Stimulated activated CD8-positive, alpha-beta memory T cell treated with anti-CD3 and anti-CD28 coated beads, Interleukin-4, amount 100 ng/mL, for 4 hours (primary cell): Measurements from ENCODE around the gene GALNT2.

Source experiments
- DNase-seq, 2 donors: peaks; one replicate each; pipeline ENCODE4 v3.0.0-alpha.2; 2020; ENCODE audit warnings: low read depth in 2 of 2, low spot score in 1 of 2

Gene GALNT2

DNA sequence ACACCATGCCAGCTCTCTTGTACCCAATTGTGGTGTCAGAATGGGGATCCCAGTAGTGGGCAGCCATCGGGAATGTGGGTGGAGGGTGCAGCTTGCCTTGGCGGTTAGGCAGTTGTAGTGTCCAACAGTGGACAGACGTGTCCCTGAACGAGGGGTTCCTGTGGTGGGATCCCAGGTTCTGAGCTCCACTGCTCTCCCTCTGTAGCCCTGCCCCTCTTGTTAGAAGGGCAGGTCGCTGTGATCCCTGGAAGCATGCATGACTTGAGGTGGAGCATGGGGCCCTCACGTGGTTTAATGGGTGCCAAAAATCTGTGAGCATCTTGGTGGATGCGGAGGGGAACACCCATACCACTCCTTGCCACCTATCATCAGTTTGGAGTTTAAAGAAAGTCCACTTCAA lies 4.3 kb downstream of the GALNT2 start:
- no peak for DNase-seq

DNA sequence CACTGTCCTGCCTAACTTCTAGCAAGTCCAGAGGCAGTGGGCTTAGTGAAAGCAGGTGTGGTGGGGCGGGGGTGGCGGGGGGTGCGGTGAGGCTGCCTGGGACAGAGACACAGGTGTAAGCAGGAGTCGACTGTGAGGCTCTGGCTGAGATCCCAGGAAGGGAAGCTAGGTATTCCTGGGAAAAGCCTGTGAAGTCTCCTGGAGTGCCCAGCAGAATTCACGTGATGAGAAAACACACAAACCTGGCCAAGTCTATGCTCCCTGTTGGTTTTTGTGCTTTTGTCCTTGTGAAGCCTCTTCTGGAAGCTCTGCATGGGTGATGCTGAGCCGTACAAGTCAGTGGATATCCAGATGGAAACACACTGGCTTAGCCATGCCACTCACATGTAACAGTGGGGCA lies 5.3 kb downstream of the GALNT2 start:
- no peak for DNase-seq

DNA sequence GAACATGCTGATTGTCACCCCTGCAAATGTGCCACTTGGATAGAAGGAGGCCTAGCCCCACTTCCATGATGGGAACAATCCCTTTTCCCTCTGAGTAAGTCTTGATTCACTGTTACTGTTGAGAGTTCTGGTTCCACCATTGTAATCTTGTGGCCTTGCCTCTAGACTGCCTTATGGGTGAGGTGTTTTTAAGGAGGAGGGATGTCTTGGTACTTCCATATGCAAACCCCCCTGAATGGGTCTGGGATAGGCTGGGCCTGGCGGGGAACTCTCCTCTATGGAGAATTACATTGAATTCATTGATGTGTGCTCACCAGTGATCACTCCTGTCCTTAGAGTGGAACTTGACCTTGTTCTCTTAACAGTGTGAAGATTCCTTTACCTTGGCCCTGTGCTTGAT lies 5.8 kb downstream of the GALNT2 start:
- no peak for DNase-seq

DNA sequence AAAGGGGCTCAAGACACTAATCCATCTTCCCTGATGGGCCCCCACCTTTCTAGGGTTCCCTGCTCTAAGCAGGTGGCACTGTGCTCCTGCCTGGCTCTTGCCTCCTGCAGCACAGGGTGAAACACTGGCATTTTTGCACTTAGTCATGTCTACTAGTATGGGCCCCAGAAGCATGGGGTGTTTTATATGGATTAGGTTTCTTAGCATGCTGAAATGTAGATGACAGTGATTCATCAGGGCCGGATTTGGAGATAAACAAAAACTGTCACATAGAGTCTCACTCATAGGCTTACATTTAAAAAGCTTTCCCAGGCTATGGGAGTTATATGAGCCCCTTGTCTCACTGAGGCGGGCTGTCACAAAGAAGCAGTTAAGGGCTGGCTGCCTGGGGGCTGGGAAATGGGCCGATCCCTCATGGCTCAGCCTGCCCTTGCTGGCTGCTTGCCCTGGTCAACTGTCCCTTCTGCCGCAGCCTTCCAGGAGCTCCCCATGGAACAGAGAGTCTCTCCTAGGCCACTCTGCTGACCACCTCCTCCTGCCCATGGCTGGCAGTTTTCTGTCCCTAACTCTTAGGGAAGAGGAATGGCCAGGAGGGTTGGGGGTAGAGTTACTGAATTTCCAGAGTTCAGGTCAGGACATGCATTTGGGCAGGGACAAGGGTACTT lies 6.5 kb downstream of the GALNT2 start:
- DNase-seq = no peak

DNA sequence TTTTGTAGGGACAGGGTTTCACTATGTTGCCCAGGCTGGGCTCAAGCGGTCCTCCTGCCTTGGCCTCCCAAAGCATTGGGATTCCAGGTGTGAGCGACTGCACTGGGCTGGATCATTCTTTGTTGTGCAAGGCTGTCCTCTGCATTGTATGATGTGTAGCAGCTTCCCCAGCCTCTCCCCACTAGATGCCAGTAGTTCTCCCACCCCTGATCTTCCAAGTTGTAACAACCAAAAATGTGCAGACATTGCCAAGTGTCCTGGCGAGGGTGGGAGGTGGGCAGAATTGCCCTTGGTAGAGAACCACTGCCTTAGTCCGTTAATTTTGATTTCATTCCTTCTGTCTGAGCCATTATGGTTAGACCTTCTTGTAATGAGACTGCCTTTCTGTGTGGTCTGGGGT lies 7.2 kb downstream of the GALNT2 start:
- DNase-seq = no peak

DNA sequence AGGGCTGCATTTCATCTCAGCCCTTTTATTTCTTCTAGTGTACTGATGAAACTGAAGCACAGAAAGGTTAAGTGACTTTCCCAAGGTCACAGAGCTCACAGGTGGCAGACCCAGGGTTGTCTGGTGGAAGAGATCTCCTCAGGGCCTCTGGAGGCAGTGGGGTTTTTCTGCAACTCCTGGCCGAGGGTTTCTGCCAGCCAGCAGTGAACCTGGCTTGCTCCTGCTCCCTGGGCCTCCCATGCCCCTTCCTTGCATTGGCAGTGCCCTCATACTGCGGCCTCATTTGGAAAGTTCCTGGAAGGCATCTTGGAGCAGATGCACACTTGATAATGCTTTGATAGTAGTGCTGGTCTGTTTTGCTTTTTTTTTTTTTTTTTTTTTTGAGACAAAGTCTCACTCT lies 7.7 kb downstream of the GALNT2 start:
- DNase-seq = no peak

DNA sequence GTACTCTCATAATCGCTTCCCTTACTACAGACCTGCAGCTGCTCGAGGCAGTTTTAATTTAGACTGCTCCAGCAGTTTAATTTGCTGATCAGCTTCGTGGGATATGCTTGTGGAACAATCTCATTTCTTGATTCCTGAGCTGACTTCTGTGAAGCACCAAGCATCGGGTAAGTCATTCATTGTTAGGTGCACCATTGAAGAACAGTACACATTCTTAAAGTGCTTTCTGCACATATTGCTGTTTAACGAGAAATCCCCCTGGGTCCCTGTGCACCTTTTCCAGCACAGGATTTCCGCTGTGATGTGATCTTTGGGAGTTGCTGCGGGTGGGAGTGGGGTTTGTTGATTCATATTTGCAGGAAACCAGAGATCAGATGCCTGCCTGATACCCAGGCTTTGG lies 9.1 kb downstream of the GALNT2 start:
- no peak for DNase-seq

DNA sequence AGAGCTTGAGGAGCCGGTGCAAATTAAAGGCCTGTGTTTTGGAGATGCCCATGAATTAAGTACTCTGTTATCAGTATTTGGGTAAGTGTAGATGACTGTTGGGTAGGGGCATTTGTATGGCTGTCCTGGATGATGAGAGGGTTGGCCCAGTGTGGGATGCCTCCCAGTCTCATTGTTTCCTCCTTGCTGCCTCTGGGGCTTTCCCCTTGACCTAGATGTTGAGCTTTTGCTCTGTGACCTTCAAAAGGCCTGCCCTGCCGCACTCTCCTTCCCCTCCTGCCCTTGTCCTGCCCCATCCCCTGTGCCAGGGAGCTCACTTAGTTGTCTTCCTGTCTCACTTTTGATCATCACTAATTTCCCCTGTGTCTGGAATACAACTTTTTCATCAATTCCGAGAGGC lies 10.0 kb downstream of the GALNT2 start:
- DNase-seq = no peak

DNA sequence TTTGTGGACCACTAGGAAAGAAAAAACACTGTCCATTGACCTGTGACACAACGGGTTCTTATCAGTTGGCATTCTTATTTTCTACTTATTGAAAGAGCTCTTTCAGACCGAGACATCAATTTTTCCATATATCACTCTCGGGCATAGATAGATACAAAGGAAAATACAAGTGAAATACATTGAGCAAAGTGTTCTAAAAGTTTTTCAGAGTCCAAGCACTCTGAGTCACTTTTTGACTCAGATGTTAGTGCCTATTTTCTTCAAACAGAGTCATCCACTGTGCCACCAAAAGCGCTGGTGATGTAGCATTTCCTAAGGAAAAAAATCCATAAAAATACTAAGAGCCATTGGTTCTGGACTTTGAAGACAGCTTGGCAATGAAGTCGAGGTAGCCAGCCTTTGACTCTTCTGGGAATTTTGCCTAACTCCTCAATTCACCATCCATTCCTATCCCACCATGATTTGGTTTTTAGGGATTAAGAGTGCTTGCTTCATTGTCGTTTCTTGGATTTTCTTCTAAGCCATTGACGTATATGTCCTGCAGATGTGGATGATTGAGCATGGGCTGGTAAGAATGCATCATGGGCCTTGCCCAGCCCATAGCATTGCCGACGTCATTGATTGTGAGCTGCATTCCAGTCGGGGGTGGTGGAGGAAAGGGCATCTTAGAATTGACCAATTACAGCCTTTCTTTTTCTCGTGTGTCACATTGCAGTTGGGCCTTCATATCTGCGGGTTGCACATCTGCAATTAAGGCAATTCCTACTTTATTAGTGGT lies 10.6 kb downstream of the GALNT2 start:
- no peak for DNase-seq

DNA sequence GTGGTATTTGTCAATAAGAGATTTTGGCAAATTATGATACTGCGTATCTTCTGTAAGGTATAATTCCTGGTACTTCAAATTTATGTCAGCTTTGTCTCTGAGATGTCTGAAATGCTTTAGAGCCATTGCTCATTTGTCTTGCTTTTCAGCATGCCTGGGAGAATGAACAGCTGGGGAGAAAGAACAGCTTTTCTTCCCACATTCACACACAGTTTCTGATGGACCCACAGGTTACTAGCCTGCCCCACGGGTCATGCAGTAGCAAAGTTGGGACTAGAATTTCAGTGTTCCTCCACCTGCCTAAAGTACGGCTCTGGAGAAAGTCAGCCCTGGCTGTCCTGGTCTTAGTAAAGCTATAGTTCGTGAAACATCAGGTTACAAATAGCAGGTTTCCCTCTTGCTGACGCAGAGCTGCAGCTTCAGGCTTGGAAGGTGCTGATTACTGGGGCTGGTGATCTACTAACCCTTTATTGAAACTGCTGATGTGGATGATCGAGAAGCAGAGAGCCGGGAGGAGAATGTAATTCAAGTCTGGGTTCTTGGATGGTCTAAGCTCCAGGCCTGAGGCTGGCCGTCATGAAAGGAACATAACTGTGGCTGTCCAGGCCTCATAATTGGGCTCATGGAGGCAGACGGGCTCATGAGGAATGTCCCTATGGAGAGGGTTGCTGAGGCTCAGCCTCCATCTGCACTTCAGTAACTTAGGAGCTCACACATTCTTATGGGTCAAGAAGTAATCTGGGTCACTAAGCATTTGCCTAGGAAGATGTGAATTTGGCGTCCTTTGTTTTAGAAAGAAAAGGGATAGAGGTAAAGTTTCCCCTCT lies 12.4 kb downstream of the GALNT2 start:
- DNase-seq = no peak

DNA sequence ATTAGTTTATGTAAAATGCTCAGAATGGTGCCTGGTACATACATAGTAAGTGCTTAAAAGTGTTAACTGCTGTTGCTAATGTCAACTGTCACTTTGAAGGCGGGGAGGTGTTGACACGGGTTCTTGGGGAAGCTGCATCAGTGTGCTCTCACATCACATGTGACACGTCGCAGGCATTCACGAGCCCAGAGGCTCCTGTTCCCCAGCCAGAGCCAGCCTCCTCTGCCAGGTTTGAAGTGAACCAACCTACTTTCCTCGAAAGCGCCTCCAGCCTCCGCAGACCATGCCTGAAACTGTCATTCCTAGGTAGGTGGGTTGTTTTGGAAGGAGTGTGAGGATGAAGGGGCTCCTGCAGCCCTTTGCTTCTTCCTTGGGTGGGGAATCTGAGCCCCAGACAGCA lies 13.8 kb downstream of the GALNT2 start:
- no peak for DNase-seq

DNA sequence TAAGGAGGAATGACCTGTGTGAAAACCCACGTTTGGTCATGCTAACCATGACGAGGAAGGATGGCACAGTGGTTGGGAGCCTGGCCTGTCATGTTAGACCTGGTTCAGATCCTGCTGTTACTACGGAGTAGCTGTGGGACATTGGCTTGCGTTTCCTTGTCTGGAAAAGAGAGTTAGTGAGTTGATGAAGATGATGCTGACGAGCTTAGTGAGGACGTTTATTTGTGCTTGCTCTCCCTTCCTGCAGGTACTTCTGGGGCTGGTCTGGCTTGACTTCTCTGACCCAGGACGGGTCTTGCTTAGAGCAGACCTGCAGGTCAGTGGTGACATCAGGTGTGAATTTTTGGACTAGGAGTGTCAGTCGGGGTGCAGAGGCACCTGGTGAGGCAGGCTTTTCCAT lies 14.7 kb downstream of the GALNT2 start:
- no peak for DNase-seq

DNA sequence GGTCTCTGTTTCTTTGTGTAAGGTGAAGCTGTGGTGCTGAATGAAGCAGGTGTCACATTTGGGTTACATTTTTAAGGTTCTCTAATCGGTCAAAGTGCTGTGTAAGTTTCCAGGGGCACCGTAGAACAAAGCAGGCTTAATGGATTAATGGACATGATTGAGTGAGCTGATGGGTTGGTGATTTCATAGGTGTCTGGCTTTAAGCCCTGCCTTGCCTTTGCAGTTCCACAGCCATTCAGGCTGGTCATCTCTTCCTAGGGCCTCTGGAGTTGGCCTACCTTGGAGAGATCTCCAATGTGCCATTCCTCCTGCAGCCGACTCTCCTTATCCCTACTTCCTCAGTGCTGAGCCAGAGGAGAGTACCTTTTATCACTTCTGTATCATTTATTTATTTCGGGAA lies 15.2 kb downstream of the GALNT2 start:
- DNase-seq = no peak

DNA sequence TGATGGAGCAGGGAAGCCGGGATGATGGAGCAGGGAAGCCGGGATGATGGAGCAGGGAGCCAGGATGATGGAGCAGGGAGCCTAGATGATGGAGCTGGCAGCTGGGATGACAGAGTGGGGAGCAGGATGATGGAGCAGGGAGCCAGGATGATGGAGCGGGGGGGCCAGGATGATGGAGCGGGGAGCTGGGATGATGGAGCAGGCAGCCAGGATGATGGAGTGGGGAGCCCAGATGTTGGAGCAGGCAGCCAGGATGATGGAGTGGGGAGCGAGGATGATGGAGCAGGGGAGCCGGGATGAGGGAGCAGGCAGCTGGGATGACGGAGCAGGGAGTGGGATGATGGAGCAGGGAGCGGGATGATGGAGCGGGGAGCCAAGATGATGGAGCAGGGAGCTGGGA lies 16.0 kb downstream of the GALNT2 start:
- no peak for DNase-seq

DNA sequence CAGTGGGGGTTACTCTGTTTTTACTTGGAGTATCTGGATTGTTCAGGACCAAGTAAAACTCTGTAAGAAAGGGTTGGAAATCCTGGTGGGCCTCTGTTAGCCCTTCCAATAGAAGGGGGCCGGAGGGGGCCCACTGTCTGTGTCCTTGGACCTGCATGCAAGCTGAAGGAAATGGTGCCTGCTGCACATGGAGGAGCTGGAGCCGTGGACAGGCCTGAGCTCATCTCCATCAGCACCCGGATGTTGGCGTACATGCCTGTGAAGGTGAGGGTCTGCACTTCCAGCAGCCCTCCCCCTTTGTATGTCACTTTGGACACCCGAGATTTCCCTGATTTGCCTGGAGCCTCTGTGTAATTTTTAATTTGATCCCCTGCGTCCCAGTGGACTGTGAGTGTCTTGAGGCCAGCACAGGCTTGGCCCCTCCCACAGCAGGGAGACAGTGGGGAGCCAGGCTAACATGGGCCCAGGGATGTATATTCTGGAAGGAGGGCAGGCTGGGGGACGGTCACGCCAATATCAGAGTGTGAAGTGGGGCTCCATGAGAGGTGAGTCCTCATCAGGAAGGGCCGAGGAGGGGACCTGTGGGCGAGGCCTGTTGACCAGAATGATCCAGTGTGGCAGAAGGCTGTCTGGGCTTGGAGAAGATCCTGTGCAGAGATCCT lies 16.8 kb downstream of the GALNT2 start:
- DNase-seq = no peak

DNA sequence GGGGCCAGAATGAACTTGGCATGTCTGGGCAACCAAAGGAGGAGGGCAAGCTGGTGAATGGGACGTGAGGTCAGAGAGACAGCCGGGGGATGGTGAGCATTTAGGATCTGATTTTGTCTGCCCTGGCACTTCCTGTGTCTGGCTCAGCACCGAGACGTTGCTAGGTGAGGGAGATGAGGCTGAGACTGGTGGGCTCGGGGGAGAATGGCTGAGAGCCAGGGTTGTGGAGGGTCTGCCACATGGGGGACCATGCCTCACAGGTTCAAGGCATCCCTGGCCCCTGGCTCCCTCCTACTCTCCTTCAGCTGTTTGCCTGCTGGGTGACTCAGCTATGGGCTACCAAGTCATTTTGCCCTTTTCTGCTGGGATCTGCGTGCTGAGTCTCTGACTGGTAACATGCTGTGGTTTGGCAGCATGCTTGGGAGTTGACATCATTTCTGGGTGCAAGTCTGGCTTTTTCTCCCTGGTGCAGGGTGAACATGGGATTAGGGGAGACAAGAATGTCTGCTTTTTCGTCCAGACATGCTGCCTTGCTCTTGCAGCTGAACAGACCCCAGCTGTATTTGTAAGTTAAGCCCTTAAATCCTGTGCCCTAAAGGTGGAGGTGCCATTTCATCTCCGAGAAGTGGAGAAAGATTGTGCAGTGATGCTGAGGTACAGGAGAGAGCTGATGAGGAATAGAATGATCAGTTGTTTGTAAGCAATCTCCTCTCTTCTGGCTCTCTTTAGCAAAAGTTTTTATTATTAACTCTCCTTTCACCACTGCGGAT lies 17.6 kb downstream of the GALNT2 start:
- DNase-seq = peak in 1 of 2 donors; percentile 11

DNA sequence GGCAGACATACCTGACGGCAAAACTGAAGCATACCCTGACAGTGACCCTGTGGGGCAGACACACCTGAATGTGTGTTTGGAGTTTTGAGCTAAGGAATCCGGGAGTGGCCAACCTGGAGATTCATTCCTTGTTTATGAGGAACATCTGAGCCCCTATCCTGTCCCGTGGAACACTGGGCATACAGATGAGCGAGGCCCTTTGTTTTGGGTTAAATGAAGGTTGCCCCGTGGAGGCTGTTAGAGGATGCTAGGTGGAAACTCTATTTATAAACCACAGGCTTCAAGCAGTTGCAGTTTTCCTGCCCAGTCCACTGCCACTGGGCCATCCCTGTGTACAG lies 18.1 kb downstream of the GALNT2 start:
- DNase-seq = no peak

DNA sequence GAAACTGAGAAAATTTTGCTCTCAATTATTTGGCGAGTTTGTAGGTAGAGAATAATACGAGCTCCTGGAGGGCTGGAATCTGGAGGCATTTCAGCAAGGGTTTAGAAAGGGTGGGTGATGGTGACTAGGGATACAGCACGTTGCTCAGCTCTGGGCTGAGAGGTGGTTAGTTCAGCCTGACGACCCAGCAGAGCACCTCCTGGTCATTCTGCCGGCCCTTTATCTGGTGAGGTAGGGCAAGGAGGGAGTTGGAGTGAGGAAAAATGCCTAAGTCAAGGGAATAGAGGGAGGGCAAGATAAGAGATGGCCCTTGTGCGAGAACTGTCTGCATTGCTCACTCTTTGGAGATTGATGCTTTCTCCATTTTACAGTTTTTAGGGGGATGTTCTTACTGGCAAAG lies 19.1 kb downstream of the GALNT2 start:
- no peak for DNase-seq

DNA sequence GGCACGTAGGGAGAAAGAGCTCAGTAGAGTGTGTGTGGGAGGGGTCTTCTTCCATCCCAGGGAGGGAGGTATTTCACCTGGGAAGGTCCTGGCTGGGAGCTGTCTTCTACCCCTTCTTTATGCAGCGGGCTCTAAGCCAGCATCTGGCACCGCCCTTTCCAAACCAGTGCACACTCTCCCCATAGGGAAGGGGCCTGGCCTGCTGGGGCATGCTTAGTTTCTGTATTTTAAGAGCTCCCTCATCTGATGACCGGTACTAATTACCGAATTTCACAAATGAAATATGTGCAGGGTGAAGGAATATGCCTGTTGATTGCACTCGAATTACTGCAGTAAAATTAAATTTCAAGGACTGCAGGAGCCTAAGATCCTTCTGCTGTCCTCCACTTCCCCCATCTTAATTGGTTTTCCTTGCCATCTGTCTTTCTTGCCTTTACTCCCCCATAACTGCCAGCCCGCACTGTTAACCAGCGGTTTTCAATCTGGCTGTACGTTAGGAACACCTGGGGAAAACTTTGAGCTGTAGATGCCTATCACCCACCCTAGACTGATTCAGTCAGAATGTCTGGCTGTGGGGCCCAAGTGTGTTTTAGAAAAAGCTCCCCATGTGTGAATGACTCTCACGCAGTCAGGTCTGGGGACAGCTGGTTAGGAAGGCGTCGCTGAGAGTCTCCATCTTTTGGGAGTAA lies 20.1 kb downstream of the GALNT2 start:
- DNase-seq = no peak

DNA sequence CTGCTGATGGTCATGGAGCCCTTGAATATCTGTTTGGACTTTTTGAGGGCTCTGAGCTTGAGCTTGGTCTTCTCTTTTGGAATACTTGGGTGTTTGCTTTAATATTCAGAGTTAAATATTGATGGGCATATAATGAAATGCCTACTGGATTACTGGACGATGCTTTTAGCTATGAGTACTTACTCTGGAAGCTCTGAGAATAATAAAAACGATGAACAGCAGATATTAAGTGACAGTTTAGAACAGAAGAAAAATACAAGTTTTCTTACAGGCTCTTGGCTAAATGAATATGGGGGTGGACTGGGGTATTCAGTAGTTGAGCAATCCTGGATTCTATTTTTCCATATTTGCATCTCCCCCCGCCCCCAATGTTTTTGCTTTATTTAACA lies 20.7 kb downstream of the GALNT2 start:
- no peak for DNase-seq
